Activated CD8-positive, alpha-beta memory T cell treated with anti-CD3 and anti-CD28 coated beads, Interleukin-2, amount 50 U/mL, for 24 hours (primary cell): ENCODE results near the gene CHCHD5.

Experiments
- DNase-seq: peaks from one replicate; pipeline ENCODE4 v3.0.0-alpha.2; 2020; ENCODE audit errors: extremely low read depth

The CHCHD5 gene

GRCh38 chr2:112623913-112624777 lies 39.7 kb downstream of the CHCHD5 start:
- DNase-seq: peak; percentile 53

GRCh38 chr2:112625474-112626114 lies 41.2 kb downstream of the CHCHD5 start:
- no peak for DNase-seq

GRCh38 chr2:112626604-112627059 lies 42.2 kb downstream of the CHCHD5 start:
- no peak for DNase-seq

GRCh38 chr2:112627060-112628040 lies 42.9 kb downstream of the CHCHD5 start:
- DNase-seq: no peak

GRCh38 chr2:112629224-112629623 lies 44.8 kb downstream of the CHCHD5 start:
- no peak for DNase-seq

GRCh38 chr2:112629823-112630222 lies 45.4 kb downstream of the CHCHD5 start:
- no peak for DNase-seq

- no peak for DNase-seq
These were observed 45.9 kb downstream of the CHCHD5 start for GRCh38 chr2:112630268-112630667.

GRCh38 chr2:112633708-112634107 lies 49.3 kb downstream of the CHCHD5 start:
- no peak for DNase-seq

- no peak for DNase-seq
These were observed 49.9 kb downstream of the CHCHD5 start for GRCh38 chr2:112634153-112634873.

- DNase-seq: no peak
These were observed 50.4 kb downstream of the CHCHD5 start for GRCh38 chr2:112634874-112635157.

GRCh38 chr2:112636605-112637288 lies 52.3 kb downstream of the CHCHD5 start:
- no peak for DNase-seq

- DNase-seq: no peak
These were observed 52.9 kb downstream of the CHCHD5 start for GRCh38 chr2:112637289-112637660.
